ENCODE results near the gene PTBP2.
A peak's percentile ranks its signal among the peaks of the same experiment; 100 is the strongest.

Gene PTBP2

GRCh38 chr1:96710708-96711477 lies 10.7 kb upstream of the PTBP2 start:
- no peak for TF ChIP-seq CTCF (IDR thresholded peaks at IDR 0.05; ENCODE audit: low read depth, low read length, missing control alignments)
- H3K4me3 ChIP-seq (ENCODE audit: low read depth, low read length) = no peak overlapping the region
- peak overlapping the region; percentile 20 for H3K27ac ChIP-seq
- DNase-seq = peak; percentile 45
- H3K36me3 ChIP-seq (replicated peaks) = no peaks in the 10 kb centered on the region
- in situ Hi-C loops (cut with HindIII; ENCODE audit: low pct_ligation_motif_present, low sequenced_read_pairs) = no loop called here
- no peaks in the 10 kb centered on the region for H3K27me3 ChIP-seq (replicated peaks)

- in situ Hi-C loops (cut with HindIII; ENCODE audit: low pct_ligation_motif_present, low sequenced_read_pairs) = no loop called here
- no peak for TF ChIP-seq CTCF (IDR thresholded peaks at IDR 0.05; ENCODE audit: low read depth, low read length, missing control alignments)
These were observed 7.9 kb upstream of the PTBP2 start for GRCh38 chr1:96713649-96714048.

GRCh38 chr1:96714881-96715280 lies 6.7 kb upstream of the PTBP2 start:
- no peak overlapping the region for H3K4me3 ChIP-seq (ENCODE audit: low read depth, low read length)
- no peak for DNase-seq
- H3K36me3 ChIP-seq (replicated peaks) = no peaks in the 10 kb centered on the region
- no peaks in the 10 kb centered on the region for H3K27me3 ChIP-seq (replicated peaks)
- no peak overlapping the region for H3K27ac ChIP-seq
- in situ Hi-C loops (cut with HindIII; ENCODE audit: low pct_ligation_motif_present, low sequenced_read_pairs) = no loop called here
- no peak for TF ChIP-seq CTCF (IDR thresholded peaks at IDR 0.05; ENCODE audit: low read depth, low read length, missing control alignments)

More at GRCh38 chr1:96713649-96714048, 7.9 kb upstream of the PTBP2 start:
- no peaks in the 10 kb centered on the region for H3K27me3 ChIP-seq (replicated peaks)
- H3K4me3 ChIP-seq (ENCODE audit: low read depth, low read length) = no peak overlapping the region
- H3K27ac ChIP-seq = no peak overlapping the region
- no peaks in the 10 kb centered on the region for H3K36me3 ChIP-seq (replicated peaks)
- DNase-seq = no peak

GRCh38 chr1:96715482-96715881 lies 6.1 kb upstream of the PTBP2 start:
- Histone ChIP-seq H3K4me3 (ENCODE audit: low read depth, low read length) (no peak overlapping the region), H3K36me3 (replicated peaks) (no peaks in the 10 kb centered on the region), H3K27me3 (replicated peaks) (no peaks in the 10 kb centered on the region), H3K27ac (no peak overlapping the region)
- no peak for TF ChIP-seq CTCF (IDR thresholded peaks at IDR 0.05; ENCODE audit: low read depth, low read length, missing control alignments)
- in situ Hi-C loops (cut with HindIII; ENCODE audit: low pct_ligation_motif_present, low sequenced_read_pairs) = no loop called here
- DNase-seq = no peak

GRCh38 chr1:96721053-96721415 lies 550 bp upstream of the PTBP2 start:
- in situ Hi-C loops (cut with HindIII; ENCODE audit: low pct_ligation_motif_present, low sequenced_read_pairs) = no loop called here
- no peak overlapping the region for H3K27ac ChIP-seq
- no peak for TF ChIP-seq CTCF (IDR thresholded peaks at IDR 0.05; ENCODE audit: low read depth, low read length, missing control alignments)
- DNase-seq = no peak
- H3K36me3 ChIP-seq (replicated peaks) = peaks cover 6% of the 10 kb centered on the region
- H3K4me3 ChIP-seq (ENCODE audit: low read depth, low read length) = peak overlapping the region; percentile 92
- H3K27me3 ChIP-seq (replicated peaks) = no peaks in the 10 kb centered on the region
